IPS-15b (cell line): Measurements from ENCODE around the gene SMAD7.

ENCODE experiments used
- H3K27me3 ChIP-seq: one replicate; pipeline ENCODE4 v1.6.1; 2013; ENCODE audit warnings: low read length; ENCODE audit not compliant: control insufficient read depth, insufficient read depth
- H3K36me3 ChIP-seq: one replicate; pipeline ENCODE4 v1.6.1; 2013; ENCODE audit warnings: low read length; ENCODE audit not compliant: control insufficient read depth, insufficient read depth
- H3K4me1 ChIP-seq: one replicate; pipeline ENCODE4 v1.6.1; 2013; ENCODE audit warnings: mild to moderate bottlenecking, low read length; ENCODE audit not compliant: control insufficient read depth, insufficient read depth
- H3K4me3 ChIP-seq: one replicate; pipeline ENCODE4 v1.5.1; 2013; ENCODE audit warnings: low read depth, low read length
- H3K9ac ChIP-seq: one replicate; pipeline ENCODE4 v1.6.1; 2013; ENCODE audit warnings: low read depth, mild to moderate bottlenecking, low read length
- H3K9me3 ChIP-seq: one replicate; pipeline ENCODE4 v1.6.1; 2013; ENCODE audit warnings: mild to moderate bottlenecking, low read length; ENCODE audit not compliant: control insufficient read depth, insufficient read depth

SMAD7 gene

DNA sequence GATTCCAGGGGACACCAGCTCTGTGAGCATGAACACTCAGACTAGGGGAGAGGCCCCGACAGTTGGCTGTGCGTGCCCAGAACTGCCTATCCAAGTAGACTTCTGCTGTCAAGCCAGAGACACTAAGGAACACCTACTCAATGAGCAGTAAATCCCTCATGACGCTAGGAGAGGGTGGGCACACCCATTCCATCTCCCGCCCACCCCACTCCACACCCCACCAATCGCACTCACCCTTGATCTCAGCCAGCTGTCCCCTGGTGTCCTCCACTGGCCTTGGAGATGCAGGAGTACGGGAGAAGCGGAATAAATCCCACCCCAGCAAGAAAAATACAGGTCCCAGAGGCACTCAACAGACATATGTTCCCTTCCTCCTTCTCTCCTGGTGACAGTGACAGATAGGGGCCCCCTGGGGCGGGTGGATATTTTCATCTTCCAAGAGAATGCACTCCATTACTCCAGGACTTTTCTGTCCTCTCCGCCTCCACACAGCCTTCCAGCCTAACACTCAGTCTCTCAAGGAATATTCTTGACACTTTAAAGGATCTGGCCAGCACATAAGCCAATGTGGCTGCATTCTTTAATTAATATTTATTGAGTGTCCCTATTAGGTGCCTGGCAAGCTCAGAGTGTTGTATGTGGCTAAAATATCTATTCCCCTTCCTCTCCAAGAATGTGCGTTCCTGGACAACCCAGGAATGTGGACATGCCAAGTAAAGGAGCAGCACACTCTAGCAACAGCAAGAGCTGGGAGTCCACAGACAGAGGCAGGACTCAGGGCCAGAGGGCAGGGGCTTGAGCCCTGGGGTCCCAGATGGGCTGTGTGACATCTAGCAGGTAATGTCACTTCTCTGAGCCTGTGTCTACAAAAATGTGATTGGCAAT is 13.1 kb upstream of the SMAD7 start:
- Histone ChIP-seq H3K9ac (no peak overlapping the region), H3K27me3 (no peaks in the 10 kb centered on the region), H3K4me3 (no peak overlapping the region), H3K36me3 (no peaks in the 10 kb centered on the region), H3K9me3 (no peaks in the 10 kb centered on the region), H3K4me1 (peaks cover 28% of the 10 kb centered on the region)

GRCh38 chr18:48962994-48963561 is 12.3 kb upstream of the SMAD7 start:
- no peaks in the 10 kb centered on the region for H3K27me3 ChIP-seq
- no peak overlapping the region for H3K4me3 ChIP-seq
- H3K4me1 ChIP-seq, result peaks cover 27% of the 10 kb centered on the region
- H3K9me3 ChIP-seq, result no peaks in the 10 kb centered on the region
- H3K9ac ChIP-seq, result no peak overlapping the region
- no peaks in the 10 kb centered on the region for H3K36me3 ChIP-seq

DNA sequence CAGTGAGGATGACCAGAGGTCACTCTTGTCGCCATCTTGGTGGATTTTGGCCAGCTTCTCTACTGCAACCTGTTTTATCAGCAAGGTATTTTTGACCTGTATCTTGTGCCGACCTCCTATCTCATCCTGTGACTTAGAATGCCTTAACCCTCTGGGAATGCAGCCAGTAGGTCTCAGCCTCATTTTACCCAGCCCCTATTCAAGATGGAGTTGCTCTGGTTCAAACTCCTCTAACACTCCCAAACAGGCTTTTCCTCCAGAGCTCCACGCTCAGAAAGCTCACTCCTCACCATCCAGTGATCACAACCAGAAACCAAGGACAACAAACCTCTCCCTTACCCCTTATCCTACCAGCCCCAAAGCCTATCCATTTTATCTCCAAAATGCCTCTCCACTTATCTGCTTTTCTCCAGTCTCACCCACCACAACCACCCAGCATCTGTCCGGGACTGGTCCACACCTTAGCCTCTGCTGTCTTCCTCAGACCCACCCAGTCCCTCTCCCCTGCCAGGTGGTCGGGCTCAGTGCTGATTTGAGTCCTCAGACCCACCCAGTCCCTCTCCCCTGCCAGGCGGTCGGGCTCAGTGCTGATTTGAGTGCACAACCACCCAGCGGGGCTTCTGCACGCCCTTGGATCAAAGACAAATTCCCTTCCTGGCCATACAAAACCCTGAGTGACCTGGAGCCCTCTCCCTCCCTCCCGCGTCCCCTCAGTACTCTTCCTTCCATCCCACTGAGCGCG is 11.7 kb upstream of the SMAD7 start:
- Histone ChIP-seq H3K9ac (no peak overlapping the region), H3K27me3 (no peaks in the 10 kb centered on the region), H3K4me3 (no peak overlapping the region), H3K36me3 (no peaks in the 10 kb centered on the region), H3K9me3 (no peaks in the 10 kb centered on the region), H3K4me1 (peaks cover 23% of the 10 kb centered on the region)

- Histone ChIP-seq H3K4me3 (no peak overlapping the region), H3K4me1 (peaks cover 23% of the 10 kb centered on the region), H3K36me3 (no peaks in the 10 kb centered on the region), H3K9ac (no peak overlapping the region), H3K9me3 (no peaks in the 10 kb centered on the region), H3K27me3 (peaks cover 5% of the 10 kb centered on the region)
Observed at GRCh38 chr18:48961547-48961946, 10.8 kb upstream of the SMAD7 start.

GRCh38 chr18:48959921-48960920 is 9.5 kb upstream of the SMAD7 start:
- peaks cover 6% of the 10 kb centered on the region for H3K27me3 ChIP-seq
- H3K9ac ChIP-seq, result no peak overlapping the region
- no peaks in the 10 kb centered on the region for H3K36me3 ChIP-seq
- H3K4me1 ChIP-seq, result peaks cover 23% of the 10 kb centered on the region
- no peak overlapping the region for H3K4me3 ChIP-seq
- no peaks in the 10 kb centered on the region for H3K9me3 ChIP-seq

- Histone ChIP-seq H3K27me3 (peaks cover 9% of the 10 kb centered on the region), H3K4me3 (no peak overlapping the region), H3K36me3 (no peaks in the 10 kb centered on the region), H3K9me3 (no peaks in the 10 kb centered on the region), H3K9ac (no peak overlapping the region), H3K4me1 (peaks cover 23% of the 10 kb centered on the region)
Observed at GRCh38 chr18:48959551-48959920, 8.8 kb upstream of the SMAD7 start.

DNA sequence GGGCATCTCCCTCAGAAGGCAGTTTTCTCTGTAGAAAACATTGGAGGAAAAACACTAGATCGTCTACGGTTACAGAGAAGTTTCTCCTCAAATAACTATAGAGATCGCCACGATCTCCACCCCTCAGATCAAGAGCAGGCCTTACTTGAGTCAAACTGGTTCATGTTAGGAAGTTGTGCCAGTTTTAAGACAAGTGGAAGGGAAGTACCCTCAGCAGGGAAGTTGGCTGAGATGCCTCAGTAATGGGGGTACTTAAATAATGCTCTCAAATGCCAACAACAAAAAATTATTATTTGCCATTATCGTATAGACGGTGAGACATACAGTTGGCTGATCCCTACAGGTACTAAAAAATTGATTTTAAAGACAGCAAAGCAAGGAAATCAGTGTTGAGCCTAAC is 8.2 kb upstream of the SMAD7 start:
- Histone ChIP-seq H3K36me3 (no peaks in the 10 kb centered on the region), H3K4me3 (no peak overlapping the region), H3K4me1 (peaks cover 23% of the 10 kb centered on the region), H3K9me3 (no peaks in the 10 kb centered on the region), H3K27me3 (peaks cover 10% of the 10 kb centered on the region), H3K9ac (no peak overlapping the region)

DNA sequence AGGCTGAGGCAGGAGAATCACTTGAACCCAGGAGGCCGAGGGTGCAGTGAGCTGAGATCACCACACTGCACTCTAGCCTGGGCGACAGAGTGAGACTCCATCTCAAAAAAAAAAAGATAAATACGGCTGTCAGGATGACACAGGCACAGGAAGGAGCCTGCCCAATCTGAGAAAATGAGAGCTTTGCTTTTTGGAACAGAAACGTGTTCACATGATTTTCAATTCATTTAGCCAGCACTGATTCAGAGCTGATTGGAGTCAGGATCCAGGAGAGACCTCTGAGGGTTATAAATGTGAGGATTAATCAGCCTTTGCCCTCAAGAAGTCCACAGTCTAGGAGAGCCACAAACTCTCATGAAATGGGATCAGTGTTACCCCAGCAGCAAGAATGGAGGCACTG is 6.9 kb upstream of the SMAD7 start:
- no peaks in the 10 kb centered on the region for H3K9me3 ChIP-seq
- peaks cover 17% of the 10 kb centered on the region for H3K4me1 ChIP-seq
- no peak overlapping the region for H3K4me3 ChIP-seq
- no peaks in the 10 kb centered on the region for H3K36me3 ChIP-seq
- peaks cover 11% of the 10 kb centered on the region for H3K27me3 ChIP-seq
- no peak overlapping the region for H3K9ac ChIP-seq

DNA sequence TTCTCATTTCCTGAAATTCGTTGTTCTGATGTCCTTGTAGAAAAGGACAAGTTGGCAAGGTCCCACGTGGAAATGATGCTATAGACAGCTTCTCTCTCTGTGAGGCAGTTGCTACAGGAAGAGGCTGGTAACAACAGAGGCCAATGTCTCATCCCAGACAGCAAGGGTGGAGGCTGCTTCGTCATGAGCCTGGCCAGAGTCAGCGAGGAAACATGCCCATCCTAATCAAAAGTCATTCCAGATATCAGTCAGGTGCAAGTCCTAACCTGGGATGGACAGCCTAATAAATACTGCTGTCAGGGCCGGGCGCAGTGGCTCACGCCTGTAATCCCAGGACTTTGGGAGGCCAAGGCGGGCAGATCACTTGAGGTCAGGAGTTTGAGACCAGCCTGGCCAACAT is 6.4 kb upstream of the SMAD7 start:
- Histone ChIP-seq H3K4me1 (peaks cover 17% of the 10 kb centered on the region), H3K9me3 (no peaks in the 10 kb centered on the region), H3K27me3 (peaks cover 11% of the 10 kb centered on the region), H3K4me3 (no peak overlapping the region), H3K9ac (no peak overlapping the region), H3K36me3 (no peaks in the 10 kb centered on the region)

DNA sequence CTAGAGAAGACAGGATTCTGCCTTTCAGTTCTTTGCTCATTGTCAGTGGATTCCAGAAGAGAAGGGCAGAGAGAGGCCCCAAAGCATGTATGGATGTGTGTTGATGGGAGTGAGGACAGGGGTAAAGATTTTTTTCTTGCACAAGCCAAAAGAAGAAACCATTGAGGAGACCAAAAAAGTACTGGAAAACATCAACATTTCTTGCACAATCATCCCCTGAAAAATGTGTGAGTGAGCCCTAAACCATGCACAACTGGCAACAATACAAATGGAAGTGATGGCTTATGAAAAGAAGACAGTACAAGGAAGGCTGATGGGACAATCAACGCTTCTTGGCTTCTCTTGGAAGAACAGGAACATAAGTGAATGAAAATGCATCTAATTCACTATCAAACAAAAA is 5.6 kb upstream of the SMAD7 start:
- Histone ChIP-seq H3K4me3 (no peak overlapping the region), H3K9me3 (no peaks in the 10 kb centered on the region), H3K36me3 (no peaks in the 10 kb centered on the region), H3K27me3 (peaks cover 11% of the 10 kb centered on the region), H3K4me1 (peaks cover 17% of the 10 kb centered on the region), H3K9ac (no peak overlapping the region)

- Histone ChIP-seq H3K4me1 (peaks cover 15% of the 10 kb centered on the region), H3K9ac (no peak overlapping the region), H3K9me3 (no peaks in the 10 kb centered on the region), H3K27me3 (peaks cover 11% of the 10 kb centered on the region), H3K4me3 (no peak overlapping the region), H3K36me3 (no peaks in the 10 kb centered on the region)
Observed at GRCh38 chr18:48955830-48956261, 5.1 kb upstream of the SMAD7 start.
